Natural killer cell (primary cell): ENCODE data around the gene NFASC. TPM values are rescaled to one million over a fixed set of nuclear protein-coding genes. Genes with fewer than 3 reads are reported as not detected.

Source experiments
- ATAC-seq, 3 donors: fragments of 150-1000 bp in 2 of 3; fragments of 200-7000 bp in 1 of 3; cut with Tn5 transposase; 1 replicate in 1 of 3; 2 replicates in 2 of 3; pipeline ENCODE4 v1.10.0; 2021; ENCODE audit warnings: mild to moderate bottlenecking in 2 of 3, moderate library complexity in 2 of 3
- DNase-seq, 2 donors: peaks; one replicate each; pipeline versions ENCODE4 v3.0.0 to v3.0.0-alpha.2; 2013 to 2021; ENCODE audit warnings: mixed read lengths in 1 of 2
- H3K27ac ChIP-seq: one replicate; pipeline ENCODE4 v1.5.1; 2013; ENCODE audit warnings: mild to moderate bottlenecking, low read length
- H3K27me3 ChIP-seq: one replicate; pipeline ENCODE4 v1.6.1; 2013; ENCODE audit warnings: low read length; ENCODE audit not compliant: control insufficient read depth, insufficient read depth
- H3K36me3 ChIP-seq: one replicate; pipeline ENCODE4 v1.6.1; 2013; ENCODE audit warnings: low read length; ENCODE audit not compliant: control insufficient read depth, insufficient read depth
- H3K4me1 ChIP-seq: one replicate; pipeline ENCODE4 v1.6.1; 2013; ENCODE audit warnings: low read length; ENCODE audit not compliant: control insufficient read depth, insufficient read depth
- H3K4me3 ChIP-seq: one replicate; pipeline ENCODE4 v1.5.1; 2013; ENCODE audit warnings: low read length
- H3K9me3 ChIP-seq: one replicate; pipeline ENCODE4 v1.6.1; 2013; ENCODE audit warnings: low read length; ENCODE audit not compliant: control insufficient read depth, insufficient read depth
- H3K27ac Mint-ChIP-seq, 2 donors: one replicate each; pipeline ENCODE4 v1.8.0; 2022; ENCODE audit warnings: mild to moderate bottlenecking in 2 of 2, mixed read lengths in 2 of 2, moderate library complexity in 1 of 2
- H3K27me3 Mint-ChIP-seq, 2 donors: one replicate each; pipeline ENCODE4 v1.8.0; 2022; ENCODE audit warnings: low read depth in 2 of 2, mixed read lengths in 2 of 2
- H3K36me3 Mint-ChIP-seq: one replicate; pipeline ENCODE4 v1.8.0; 2022; ENCODE audit warnings: mixed read lengths
- H3K4me1 Mint-ChIP-seq, 2 donors: one replicate each; pipeline ENCODE4 v1.8.0; 2022; ENCODE audit warnings: mixed read lengths in 2 of 2
- H3K4me3 Mint-ChIP-seq: one replicate; pipeline ENCODE4 v1.8.0; 2022; ENCODE audit warnings: mild to moderate bottlenecking, moderate library complexity, mixed read lengths
- H3K9me3 Mint-ChIP-seq, 2 donors: one replicate each; pipeline ENCODE4 v1.8.0; 2022; ENCODE audit warnings: mixed read lengths in 2 of 2
- CTCF ChIP-seq: fragments of 200-600 bp; IDR thresholded peaks from one replicate; pipeline ENCODE4 v1.8.0; 2022; ENCODE audit warnings: antibody characterized with exemption
- WGBS: methylation state at CpG from one replicate; pipeline ENCODE4 v1.1.7; 2013; ENCODE audit warnings: missing lambda C conversion rate; ENCODE audit not compliant: insufficient coverage; 5-methylcytosine and 5-hydroxymethylcytosine counted together
- intact Hi-C: fragments of 100-400 bp; cut with micrococcal nuclease; formaldehyde crosslinking; loops from one replicate; pipeline ENCODE4 v1.14.2; 2022
- total RNA-seq, 4 donors: library from RNA; stranded (reverse); fragments of 120-200 nt in 1 of 4; gene quantifications; one replicate each; pipeline versions ENCODE4 v1.2.3 to v1.2.4, GENCODE V29; 2013 to 2022

Gene NFASC
- total RNA-seq, 3 donors from 2014 or later (not counting 1 experiment from before 2014, with no cell fraction given): 0.09 to 0.27 TPM; not detected in 1

- H3K27ac ChIP-seq: no peak overlapping the region
- H3K36me3 Mint-ChIP-seq: no peaks in the 10 kb centered on the region
- peaks cover 0 to 9% of the 10 kb centered on the region in 2 donors for H3K27me3 Mint-ChIP-seq
- no peaks in the 10 kb centered on the region for H3K9me3 ChIP-seq
- no peak overlapping the region for H3K4me3 ChIP-seq
- no peaks in the 10 kb centered on the region for H3K4me1 ChIP-seq
- DNase-seq: no peak
- H3K9me3 Mint-ChIP-seq: no peaks in the 10 kb centered on the region
- H3K36me3 ChIP-seq: no peaks in the 10 kb centered on the region
- ATAC-seq: no peak
- no peak for TF ChIP-seq CTCF
- no peak overlapping the region for H3K27ac Mint-ChIP-seq
- no peak overlapping the region for H3K4me3 Mint-ChIP-seq
- intact Hi-C loops: no loop called here
- H3K4me1 Mint-ChIP-seq: no peaks in the 10 kb centered on the region
- H3K27me3 ChIP-seq: no peaks in the 10 kb centered on the region
- 24% methylated on average over 3 of the region's 4 CpGs for WGBS
Observed at GRCh38 chr1:204945565-204945977, 74.9 kb downstream of the NFASC start.

- 95% methylated on average over 9 of the region's 9 CpGs for WGBS
- H3K36me3 ChIP-seq: no peaks in the 10 kb centered on the region
- H3K27me3 ChIP-seq: no peaks in the 10 kb centered on the region
- H3K4me1 ChIP-seq: no peaks in the 10 kb centered on the region
- ATAC-seq (no peak), DNase-seq (no peak)
- no peaks in the 10 kb centered on the region for H3K9me3 Mint-ChIP-seq
- H3K9me3 ChIP-seq: no peaks in the 10 kb centered on the region
- intact Hi-C loops: no loop called here
- peaks cover 0 to 9% of the 10 kb centered on the region in 2 donors for H3K27me3 Mint-ChIP-seq
- no peak overlapping the region for H3K4me3 Mint-ChIP-seq
- TF ChIP-seq CTCF: no peak
- no peak overlapping the region for H3K27ac Mint-ChIP-seq
- H3K4me1 Mint-ChIP-seq: no peaks in the 10 kb centered on the region
- H3K27ac ChIP-seq: no peak overlapping the region
- no peak overlapping the region for H3K4me3 ChIP-seq
- H3K36me3 Mint-ChIP-seq: no peaks in the 10 kb centered on the region
Observed at GRCh38 chr1:204946640-204947039, 76.0 kb downstream of the NFASC start.

- Histone ChIP-seq H3K4me1 (no peaks in the 10 kb centered on the region), H3K27ac (no peak overlapping the region), H3K4me3 (no peak overlapping the region), H3K27me3 (no peaks in the 10 kb centered on the region), H3K36me3 (no peaks in the 10 kb centered on the region), H3K9me3 (no peaks in the 10 kb centered on the region)
- Mint-ChIP-seq H3K36me3 (no peaks in the 10 kb centered on the region), H3K9me3 (no peaks in the 10 kb centered on the region), H3K4me3 (no peak overlapping the region), H3K27me3 (peaks cover 0 to 9% of the 10 kb centered on the region in 2 donors), H3K4me1 (no peaks in the 10 kb centered on the region), H3K27ac (no peak overlapping the region)
- WGBS: 81% methylated on average over 8 of the region's 8 CpGs
- intact Hi-C loops: no loop called here
- no peak for TF ChIP-seq CTCF
- ATAC-seq (no peak), DNase-seq (no peak)
Observed at GRCh38 chr1:204947338-204947737, 76.7 kb downstream of the NFASC start.

GRCh38 chr1:204947747-204948146, 77.1 kb downstream of the NFASC start:
- no peak for DNase-seq
- H3K9me3 Mint-ChIP-seq: no peaks in the 10 kb centered on the region
- H3K4me1 ChIP-seq: no peaks in the 10 kb centered on the region
- no peaks in the 10 kb centered on the region for H3K27me3 ChIP-seq
- no peaks in the 10 kb centered on the region for H3K4me1 Mint-ChIP-seq
- H3K36me3 Mint-ChIP-seq: no peaks in the 10 kb centered on the region
- no peak for TF ChIP-seq CTCF
- peaks cover 0 to 9% of the 10 kb centered on the region in 2 donors for H3K27me3 Mint-ChIP-seq
- H3K27ac Mint-ChIP-seq: no peak overlapping the region
- no peak overlapping the region for H3K27ac ChIP-seq
- ATAC-seq: no peak
- no peak overlapping the region for H3K4me3 ChIP-seq
- no peaks in the 10 kb centered on the region for H3K9me3 ChIP-seq
- WGBS: 68% methylated on average over 6 of the region's 6 CpGs
- no peak overlapping the region for H3K4me3 Mint-ChIP-seq
- no peaks in the 10 kb centered on the region for H3K36me3 ChIP-seq
- intact Hi-C loops: no loop called here
